Measurements from ENCODE around the gene AGBL5.
"Not testable (repeated sequence)": the region's sequence is repeated elsewhere in the genome, so short reads cannot be mapped to it uniquely, and the experiment has no call there.

The AGBL5 gene

GRCh38 chr2:27054721-27055120, 3.3 kb downstream of the AGBL5 start:
- no peak for DNase-seq

GRCh38 chr2:27057184-27057583, 5.7 kb downstream of the AGBL5 start:
- DNase-seq, result no peak

GRCh38 chr2:27058210-27058609, 6.7 kb downstream of the AGBL5 start:
- DNase-seq, result no peak

- DNase-seq, result no peak
These were observed 7.8 kb downstream of the AGBL5 start for GRCh38 chr2:27059141-27059820.

GRCh38 chr2:27060323-27060722, 8.9 kb downstream of the AGBL5 start:
- no peak for DNase-seq

- DNase-seq, result no peak
These were observed 13.7 kb downstream of the AGBL5 start for GRCh38 chr2:27065128-27065527.

GRCh38 chr2:27067385-27067784, 15.9 kb downstream of the AGBL5 start:
- no peak for DNase-seq

GRCh38 chr2:27069436-27069835, 18.0 kb downstream of the AGBL5 start:
- DNase-seq, result no peak

- DNase-seq, result no peak
These were observed 18.6 kb downstream of the AGBL5 start for GRCh38 chr2:27069961-27070618.

- DNase-seq, result no peak
These were observed 19.3 kb downstream of the AGBL5 start for GRCh38 chr2:27070653-27071276.

- DNase-seq, result peak; percentile 91
These were observed 20.0 kb downstream of the AGBL5 start, which contains the start of gene OST4 for GRCh38 chr2:27071277-27071989. OST4 (minus strand) TSS chr2:27071654.

- DNase-seq, result peak; percentile 17
These were observed 20.7 kb downstream of the AGBL5 start for GRCh38 chr2:27071990-27072830.

GRCh38 chr2:27072920-27073319, 21.5 kb downstream of the AGBL5 start:
- DNase-seq, result no peak

- no peak for DNase-seq
These were observed 22.3 kb downstream of the AGBL5 start for GRCh38 chr2:27073782-27074181.

- no peak for DNase-seq
These were observed 23.5 kb downstream of the AGBL5 start for GRCh38 chr2:27074738-27075565.

GRCh38 chr2:27075566-27075871, 24.1 kb downstream of the AGBL5 start:
- not testable (repeated sequence) for DNase-seq

GRCh38 chr2:27076323-27076722, 24.9 kb downstream of the AGBL5 start:
- DNase-seq, result no peak

GRCh38 chr2:27077231-27077630, 25.8 kb downstream of the AGBL5 start:
- no peak for DNase-seq

GRCh38 chr2:27078267-27079194, 27.1 kb downstream of the AGBL5 start, which contains the start of gene EMILIN1:
EMILIN1 (plus strand) TSS chr2:27078615; CDS start chr2:27079066, 451 bp downstream.
- DNase-seq, result peak; percentile 96

Measured in EL (cell line).